Smooth muscle cell (in vitro differentiated cells): ENCODE measurements around the gene ZNF317. TPM values are rescaled to one million over a fixed set of nuclear protein-coding genes. Genes with fewer than 3 reads are reported as not detected.

Experiments used
- DNase-seq: peaks from one replicate; lab custom pipeline; 2025; ENCODE audit not compliant: unreplicated experiment; lab: John Stamatoyannopoulos, UW
- H2AFZ ChIP-seq: fragments of 200-600 bp; sonication (generic); 2 replicates; pipeline ENCODE4 v1.6.0; 2016; ENCODE audit warnings: antibody characterized with exemption, low read depth, mild to moderate bottlenecking
- H3F3A ChIP-seq: fragments of 200-600 bp; sonication (generic); 2 replicates; pipeline ENCODE4 v1.6.0; 2017; ENCODE audit warnings: antibody characterized with exemption, low read depth
- H3K27ac ChIP-seq: fragments of 200-600 bp; sonication (generic); 2 replicates; pipeline ENCODE4 v1.5.1; 2016; ENCODE audit warnings: low read depth, mild to moderate bottlenecking
- H3K27me3 ChIP-seq: fragments of 200-600 bp; sonication (generic); 2 replicates; pipeline ENCODE4 v1.6.1; 2016; ENCODE audit warnings: low read depth, mild to moderate bottlenecking
- H3K36me3 ChIP-seq: fragments of 200-600 bp; sonication (generic); 2 replicates; pipeline ENCODE4 v1.5.1; 2016; ENCODE audit warnings: low read depth
- H3K4me1 ChIP-seq: fragments of 200-600 bp; sonication (generic); 2 replicates; pipeline ENCODE4 v1.5.1; 2016; ENCODE audit warnings: low read depth
- H3K4me2 ChIP-seq: fragments of 200-600 bp; sonication (generic); 2 replicates; pipeline ENCODE4 v1.6.0; 2016; ENCODE audit warnings: mild to moderate bottlenecking
- H3K4me3 ChIP-seq: fragments of 200-600 bp; sonication (generic); 2 replicates; pipeline ENCODE4 v1.5.1; 2016; ENCODE audit warnings: mild to moderate bottlenecking
- H3K79me2 ChIP-seq: fragments of 200-600 bp; sonication (generic); 2 replicates; pipeline ENCODE4 v1.6.0; 2016; ENCODE audit warnings: low read depth, mild to moderate bottlenecking
- H3K9ac ChIP-seq: fragments of 200-600 bp; sonication (generic); 2 replicates; pipeline ENCODE4 v1.6.0; 2016; ENCODE audit warnings: low read depth
- H3K9me3 ChIP-seq: fragments of 200-600 bp; sonication (generic); replicated peaks from 2 replicates; pipeline ENCODE4 v1.5.1; 2016; ENCODE audit warnings: low read depth
- H4K20me1 ChIP-seq: fragments of 200-600 bp; sonication (generic); 2 replicates; pipeline ENCODE4 v1.6.0; 2016; ENCODE audit warnings: low read depth
- CTCF ChIP-seq: fragments of 200-600 bp; sonication (generic); IDR thresholded peaks from 2 replicates; pipeline ENCODE4 v1.5.1; 2017; ENCODE audit warnings: borderline replicate concordance, mild to moderate bottlenecking, antibody characterized with exemption; ENCODE audit not compliant: insufficient read depth, poor library complexity, severe bottlenecking
- WGBS: methylation state at CpG from one replicate; pipeline ENCODE4 v1.1.7; 2016; ENCODE audit warnings: low lambda C conversion rate; 5-methylcytosine and 5-hydroxymethylcytosine counted together
- polyA plus RNA-seq: library from polyadenylated mRNA; unstranded; fragments of >200 nt; fragmentation: Nextera tagmentation; extraction: Ambion mirVana; gene quantifications from 2 replicates; pipeline ENCODE4 v1.2.1, GENCODE V29; 2016
- total RNA-seq: library from RNA; depleted of rRNA; stranded (reverse); fragments of >200 nt; gene quantifications from 2 replicates; pipeline ENCODE4 v1.2.3, GENCODE V29; 2014

ZNF317 gene
- 19.0 and 23.8 TPM in 2 replicates for total RNA-seq
- polyA plus RNA-seq: 19.6 and 22.1 TPM in 2 replicates

- H3K4me2 ChIP-seq: peak within 1 kb of the TSS; percentile 89
- H3K9ac ChIP-seq: peak within 1 kb of the TSS; percentile 95
- peaks cover 15% of the 10 kb centered on the region for H3K9me3 ChIP-seq
- H2AFZ ChIP-seq: peak within 1 kb of the TSS; percentile 97
- H3K27me3 ChIP-seq: no peaks in the 10 kb centered on the region
- TF ChIP-seq CTCF: no peak
- H3K4me3 ChIP-seq: peak within 1 kb of the TSS; percentile 85
- H4K20me1 ChIP-seq: peaks cover 5% of the 10 kb centered on the region
- H3F3A ChIP-seq: peaks cover 3% of the 10 kb centered on the region
- peaks cover 51% of the 10 kb centered on the region for H3K79me2 ChIP-seq
- peaks cover 4% of the 10 kb centered on the region for H3K36me3 ChIP-seq
- peak; percentile 53 for DNase-seq
- peak within 1 kb of the TSS; percentile 63 for H3K27ac ChIP-seq
- peaks cover 13% of the 10 kb centered on the region for H3K4me1 ChIP-seq
- under 1% methylated on average over 43 of the region's 43 CpGs for WGBS
Observed at GRCh38 chr19:9140159-9140874, at the start of gene ZNF317. TSS of gene ZNF317 (plus strand) at chr19:9140397. CDS start at chr19:9156017, 15,620 bp downstream.

- Histone ChIP-seq H3K4me2 (no peak within 1 kb of the TSS), H3K9me3 (no peaks in the 10 kb centered on the region), H2AFZ (no peak within 1 kb of the TSS), H3K79me2 (no peaks in the 10 kb centered on the region), H3F3A (no peaks in the 10 kb centered on the region), H3K4me1 (no peaks in the 10 kb centered on the region), H3K4me3 (no peak within 1 kb of the TSS), H3K27ac (no peak within 1 kb of the TSS), H3K27me3 (no peaks in the 10 kb centered on the region), H4K20me1 (no peaks in the 10 kb centered on the region), H3K36me3 (no peaks in the 10 kb centered on the region), H3K9ac (no peak within 1 kb of the TSS)
- no peak for TF ChIP-seq CTCF
- DNase-seq: no peak
- 63% methylated on average over 8 of the region's 8 CpGs for WGBS
Observed at GRCh38 chr19:9107375-9107774, 32.8 kb upstream of the ZNF317 start, which contains the start of gene OR7G2. TSS of gene OR7G2 (minus strand) at chr19:9107475. CDS start at chr19:9103243, 4,232 bp downstream.

GRCh38 chr19:9109959-9110358 is 30.2 kb upstream of the ZNF317 start:
- Histone ChIP-seq H2AFZ (no peak overlapping the region), H4K20me1 (no peaks in the 10 kb centered on the region), H3K79me2 (no peaks in the 10 kb centered on the region), H3K4me3 (no peak overlapping the region), H3K9me3 (no peaks in the 10 kb centered on the region), H3K27me3 (no peaks in the 10 kb centered on the region), H3K4me2 (no peak overlapping the region), H3K36me3 (no peaks in the 10 kb centered on the region), H3K9ac (no peak overlapping the region), H3F3A (no peaks in the 10 kb centered on the region), H3K4me1 (no peaks in the 10 kb centered on the region), H3K27ac (no peak overlapping the region)
- WGBS: 47% methylated on average over 2 of the region's 2 CpGs
- TF ChIP-seq CTCF: no peak
- no peak for DNase-seq
